NK-92 (cell line): Measurements from ENCODE around the gene SRPK3.
"Not testable (repeated sequence)": the region's sequence is repeated elsewhere in the genome, so short reads cannot be mapped to it uniquely, and the experiment has no call there.

Experiments
- DNase-seq: peaks from one replicate; lab custom pipeline; 2025; ENCODE audit not compliant: unreplicated experiment; lab: John Stamatoyannopoulos, UW

SRPK3 gene, protein sequence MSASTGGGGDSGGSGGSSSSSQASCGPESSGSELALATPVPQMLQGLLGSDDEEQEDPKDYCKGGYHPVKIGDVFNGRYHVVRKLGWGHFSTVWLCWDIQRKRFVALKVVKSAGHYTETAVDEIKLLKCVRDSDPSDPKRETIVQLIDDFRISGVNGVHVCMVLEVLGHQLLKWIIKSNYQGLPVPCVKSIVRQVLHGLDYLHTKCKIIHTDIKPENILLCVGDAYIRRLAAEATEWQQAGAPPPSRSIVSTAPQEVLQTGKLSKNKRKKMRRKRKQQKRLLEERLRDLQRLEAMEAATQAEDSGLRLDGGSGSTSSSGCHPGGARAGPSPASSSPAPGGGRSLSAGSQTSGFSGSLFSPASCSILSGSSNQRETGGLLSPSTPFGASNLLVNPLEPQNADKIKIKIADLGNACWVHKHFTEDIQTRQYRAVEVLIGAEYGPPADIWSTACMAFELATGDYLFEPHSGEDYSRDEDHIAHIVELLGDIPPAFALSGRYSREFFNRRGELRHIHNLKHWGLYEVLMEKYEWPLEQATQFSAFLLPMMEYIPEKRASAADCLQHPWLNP

DNA sequence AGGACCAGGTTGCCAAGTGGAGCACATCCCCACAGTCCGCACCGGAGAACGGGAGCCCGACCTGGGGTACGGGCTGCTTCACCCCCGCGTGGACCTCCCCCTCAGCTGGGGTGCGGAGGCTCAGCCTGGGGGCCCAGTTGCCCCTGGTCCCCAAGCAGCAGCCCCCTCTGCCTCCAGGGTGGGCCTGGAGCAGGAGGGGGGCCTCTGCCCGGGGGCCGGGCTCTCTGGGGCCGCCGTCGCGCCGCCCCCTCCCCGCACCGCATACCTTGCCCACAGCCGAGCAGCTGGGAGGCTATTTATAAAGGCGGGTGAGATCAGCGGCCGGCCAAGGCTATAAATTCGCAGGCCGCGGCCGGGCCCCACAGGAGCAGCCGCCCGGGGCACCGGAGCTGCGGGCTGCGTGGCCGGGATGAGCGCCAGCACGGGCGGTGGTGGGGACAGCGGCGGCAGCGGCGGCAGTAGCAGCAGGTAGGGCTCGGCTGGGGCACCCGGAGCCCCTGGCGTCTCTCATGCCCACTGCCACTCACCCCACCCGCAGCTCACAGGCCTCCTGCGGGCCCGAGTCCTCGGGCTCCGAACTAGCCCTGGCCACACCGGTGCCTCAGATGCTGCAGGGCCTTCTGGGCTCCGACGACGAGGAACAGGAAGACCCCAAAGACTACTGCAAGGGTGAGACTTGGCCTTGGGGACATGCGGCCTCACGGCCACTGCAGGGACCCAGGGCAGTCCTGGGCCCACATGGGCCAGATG is at the start of gene SRPK3:
SRPK3 (plus strand) TSS at position 364 of the 750 bp plus-strand sequence; CDS start at position 410, 46 bp downstream.
- DNase-seq, result no peak

DNA sequence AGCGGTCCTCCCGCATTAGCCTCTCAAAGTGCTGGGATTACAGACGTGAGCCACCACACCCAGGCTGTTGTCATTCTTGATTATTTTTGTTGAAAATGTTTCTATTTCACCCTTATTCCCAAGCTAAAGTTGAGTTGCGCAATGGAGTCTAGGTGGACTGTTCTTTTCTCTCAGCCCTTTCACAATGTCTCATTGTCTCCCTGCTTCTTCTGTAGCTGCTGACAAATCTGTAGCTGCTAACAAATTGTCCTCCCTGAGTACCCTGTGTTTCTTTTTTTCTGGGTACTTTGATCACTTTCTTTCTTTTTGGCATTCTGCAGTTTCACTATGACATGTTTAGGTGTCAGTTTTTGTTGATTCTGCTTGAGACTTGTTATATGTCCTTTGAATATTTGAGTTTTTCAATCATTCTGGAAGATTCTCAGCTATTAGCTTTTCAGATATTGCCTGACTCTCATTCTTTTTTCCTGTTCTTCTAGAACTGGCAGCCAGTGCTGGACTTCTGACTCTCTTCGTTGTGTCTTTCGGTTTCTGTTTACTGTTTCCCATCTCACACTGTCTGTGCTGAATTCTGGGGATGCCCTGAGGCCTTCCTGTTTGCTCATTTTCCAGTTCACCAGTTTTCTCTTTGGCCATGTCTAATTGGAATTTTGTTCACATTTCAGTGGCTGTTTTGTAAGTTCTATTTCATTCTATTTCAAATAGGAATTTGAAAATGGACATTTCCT is 49.6 kb upstream of the SRPK3 start:
- DNase-seq, result no peak

DNA sequence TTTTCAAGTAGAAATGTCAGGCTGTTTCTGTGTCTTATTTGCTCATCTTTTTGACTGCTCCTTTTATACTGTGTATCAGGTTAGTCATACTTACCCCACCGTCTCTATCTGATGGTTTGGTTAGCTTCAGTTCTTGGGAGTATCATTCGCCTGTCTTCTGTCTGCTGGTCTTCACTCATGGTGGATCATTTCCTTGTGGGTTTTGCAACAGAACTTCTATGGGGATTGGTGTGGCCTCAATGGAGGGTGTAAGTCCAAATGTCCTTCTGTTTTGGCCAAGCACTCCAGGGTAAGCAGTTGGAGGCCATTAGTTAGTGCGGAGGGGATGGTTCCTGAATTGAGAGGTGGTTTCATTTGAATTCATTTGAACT is 49.0 kb upstream of the SRPK3 start:
- no peak for DNase-seq

DNA sequence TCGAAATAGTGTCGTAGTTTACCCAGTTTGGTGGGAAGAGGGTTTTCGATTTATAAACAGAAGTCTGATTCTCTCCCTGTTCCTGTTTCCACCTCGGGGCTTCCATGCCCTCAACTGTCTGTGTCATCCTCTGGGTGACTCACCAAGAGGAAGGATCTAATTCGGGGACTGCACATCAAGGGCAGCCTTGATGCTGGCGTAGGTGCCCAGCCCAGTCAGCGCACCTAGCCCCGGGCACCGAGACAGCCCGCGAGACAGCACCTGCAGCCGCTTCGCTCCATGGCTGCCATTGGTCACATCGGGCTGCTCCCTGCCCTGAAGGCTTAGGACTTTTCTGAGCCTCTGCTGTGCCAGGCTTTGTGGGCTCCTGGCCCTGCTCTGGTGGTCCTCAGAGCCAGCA is 48.4 kb upstream of the SRPK3 start:
- no peak for DNase-seq

DNA sequence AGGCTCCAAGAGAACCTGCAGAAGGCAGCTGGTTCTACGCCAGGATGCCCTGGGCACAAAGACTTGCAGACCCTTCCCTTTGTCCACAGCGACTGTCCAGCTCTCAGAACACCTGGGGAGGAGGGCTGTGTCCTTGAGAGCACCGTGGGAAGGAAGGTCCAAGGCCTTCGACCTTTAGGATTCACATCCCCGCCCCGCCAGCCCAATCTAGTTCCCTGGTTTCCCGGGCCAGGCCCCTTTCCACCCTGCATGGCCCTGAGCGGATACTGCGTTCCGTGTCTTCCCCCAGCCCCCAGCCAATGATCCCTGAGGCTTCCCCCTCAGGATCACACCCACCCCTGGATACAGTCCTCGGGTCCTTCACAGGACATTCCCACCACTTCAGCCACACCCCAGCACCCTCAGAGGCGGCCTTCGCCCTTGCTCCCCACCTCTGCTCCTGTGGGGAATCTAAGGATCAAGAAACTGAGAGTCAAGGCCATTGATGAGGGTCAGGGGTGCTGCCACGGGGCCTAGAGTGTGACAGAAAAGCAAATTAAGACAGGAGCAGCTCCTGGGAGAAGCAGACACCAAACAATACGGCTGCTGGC is 47.1 kb upstream of the SRPK3 start:
- no peak for DNase-seq

DNA sequence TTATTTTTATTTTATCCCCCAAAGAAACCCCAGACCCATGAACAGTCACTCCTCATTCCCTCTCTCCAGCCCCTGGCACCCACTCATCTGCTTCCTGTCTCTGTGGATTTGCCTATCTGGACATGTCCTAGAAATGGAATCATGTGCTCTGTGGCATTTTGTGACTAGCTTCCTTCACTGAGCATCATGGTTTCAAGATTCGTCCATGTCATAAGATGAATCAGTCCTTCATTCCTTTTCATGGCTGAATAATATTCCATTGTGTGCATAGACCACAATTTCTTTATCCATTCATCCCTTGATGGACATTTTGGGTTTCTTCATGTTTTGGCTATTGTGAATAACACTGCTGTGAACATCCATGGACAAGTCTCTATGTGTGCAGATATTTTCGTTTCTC is 46.0 kb upstream of the SRPK3 start:
- DNase-seq, result no peak

DNA sequence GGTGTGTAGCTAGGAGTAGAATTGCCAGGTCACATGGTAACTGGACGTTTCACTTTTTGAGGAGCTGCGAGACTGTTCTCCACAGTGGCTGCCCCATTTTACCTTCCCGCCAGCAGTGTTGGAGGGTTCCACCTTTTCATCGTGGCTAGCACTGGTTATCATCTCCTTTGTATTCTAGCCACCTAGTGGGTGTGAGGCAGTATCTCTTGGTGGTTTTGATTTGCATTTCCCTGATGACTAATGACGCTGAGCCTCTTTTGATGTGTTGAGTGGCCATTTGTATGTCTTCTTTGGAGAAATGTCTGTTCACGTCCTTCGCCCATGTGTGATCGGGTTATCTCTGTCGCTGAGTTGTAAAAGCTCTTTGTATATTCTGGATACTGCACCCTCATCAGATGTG is 45.6 kb upstream of the SRPK3 start:
- no peak for DNase-seq

DNA sequence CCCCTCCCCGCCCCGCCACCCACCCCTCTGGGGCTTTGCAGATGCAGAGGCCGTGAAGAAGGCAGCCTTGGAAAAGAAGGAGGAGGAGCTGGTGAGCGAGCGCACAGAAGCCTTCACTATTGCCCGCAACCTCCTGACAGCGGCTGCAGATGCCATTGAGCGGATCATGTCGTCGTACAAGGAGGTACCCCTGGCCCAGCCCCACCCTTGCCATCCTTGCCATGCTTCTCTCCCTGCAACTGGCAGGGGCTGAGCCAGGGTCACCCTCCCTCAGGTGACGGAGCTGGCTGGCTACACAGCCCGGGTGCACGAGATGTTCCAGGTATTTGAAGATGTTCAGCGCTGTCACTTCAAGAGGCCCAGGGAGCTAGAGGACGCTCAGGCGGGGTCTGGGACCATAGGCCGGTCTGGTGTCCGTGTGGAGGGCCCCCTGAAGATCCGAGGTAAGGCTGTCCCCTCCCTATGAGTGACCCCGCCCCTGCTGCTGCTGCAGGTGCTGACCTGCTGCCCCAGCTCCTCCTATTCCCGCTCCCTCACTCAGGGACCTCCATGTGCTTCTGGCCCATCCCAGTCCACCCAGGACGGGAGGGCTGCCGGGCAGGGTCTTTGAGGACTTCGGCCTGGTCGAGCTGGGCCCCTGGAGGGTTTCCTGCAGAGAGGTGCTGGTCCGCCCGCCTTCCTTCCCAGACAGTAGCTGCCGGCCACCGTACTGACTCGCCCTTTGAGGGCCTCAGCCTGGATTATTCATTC is 44.6 kb upstream of the SRPK3 start:
- no peak for DNase-seq

DNA sequence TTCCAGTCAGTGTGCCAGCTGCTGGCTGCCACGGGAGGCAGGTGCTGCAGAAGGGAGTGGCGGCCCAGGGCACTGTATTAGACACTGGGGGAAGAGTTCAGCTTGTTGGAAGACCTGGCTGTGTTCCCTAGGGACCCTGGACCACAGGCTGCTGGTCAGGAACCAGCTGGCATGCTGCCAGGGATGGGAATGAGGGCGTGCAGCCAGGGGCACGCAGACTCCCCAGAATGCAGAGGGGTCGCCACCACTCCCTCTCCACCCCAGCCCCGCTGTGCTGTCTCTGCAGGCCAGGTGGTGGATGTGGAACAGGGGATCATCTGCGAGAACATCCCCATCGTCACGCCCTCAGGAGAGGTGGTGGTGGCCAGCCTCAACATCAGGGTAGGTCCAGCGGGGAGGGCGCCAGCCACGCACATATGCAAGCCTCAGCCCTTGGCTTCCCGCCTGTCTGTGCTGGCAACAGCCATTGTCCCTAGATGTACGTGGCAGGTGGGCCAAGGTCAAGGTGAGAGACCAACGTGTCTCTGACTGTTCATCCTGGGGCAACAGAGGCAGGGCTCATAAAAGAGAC is 43.9 kb upstream of the SRPK3 start:
- no peak for DNase-seq

DNA sequence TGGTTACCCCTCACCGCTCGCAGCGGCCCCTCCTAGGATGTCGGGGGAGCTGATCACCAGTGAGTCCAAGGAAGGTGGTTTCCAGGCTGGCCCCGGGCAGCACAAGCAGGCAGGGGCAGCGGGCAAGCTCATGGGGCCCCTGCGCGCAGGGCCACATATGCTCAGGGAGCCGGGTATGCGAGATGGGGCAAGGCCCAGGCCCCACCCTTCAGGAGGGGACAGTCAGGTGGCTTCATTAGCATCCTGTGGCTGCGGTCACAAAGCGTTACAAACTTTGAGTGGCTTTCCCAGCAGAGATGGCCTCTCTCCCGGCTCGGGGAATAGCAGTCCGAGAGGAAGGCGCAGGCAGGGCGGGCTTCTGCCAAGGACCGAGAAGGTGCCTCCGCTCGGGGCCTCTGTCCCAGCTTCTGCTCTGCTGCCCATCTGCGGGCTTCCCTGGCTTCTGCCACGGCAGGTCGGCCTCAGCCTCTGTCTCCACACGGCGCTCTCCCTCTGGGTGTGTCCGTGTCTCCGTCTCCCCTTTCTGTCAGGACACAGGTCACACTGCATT is 42.7 kb upstream of the SRPK3 start:
- no peak for DNase-seq

DNA sequence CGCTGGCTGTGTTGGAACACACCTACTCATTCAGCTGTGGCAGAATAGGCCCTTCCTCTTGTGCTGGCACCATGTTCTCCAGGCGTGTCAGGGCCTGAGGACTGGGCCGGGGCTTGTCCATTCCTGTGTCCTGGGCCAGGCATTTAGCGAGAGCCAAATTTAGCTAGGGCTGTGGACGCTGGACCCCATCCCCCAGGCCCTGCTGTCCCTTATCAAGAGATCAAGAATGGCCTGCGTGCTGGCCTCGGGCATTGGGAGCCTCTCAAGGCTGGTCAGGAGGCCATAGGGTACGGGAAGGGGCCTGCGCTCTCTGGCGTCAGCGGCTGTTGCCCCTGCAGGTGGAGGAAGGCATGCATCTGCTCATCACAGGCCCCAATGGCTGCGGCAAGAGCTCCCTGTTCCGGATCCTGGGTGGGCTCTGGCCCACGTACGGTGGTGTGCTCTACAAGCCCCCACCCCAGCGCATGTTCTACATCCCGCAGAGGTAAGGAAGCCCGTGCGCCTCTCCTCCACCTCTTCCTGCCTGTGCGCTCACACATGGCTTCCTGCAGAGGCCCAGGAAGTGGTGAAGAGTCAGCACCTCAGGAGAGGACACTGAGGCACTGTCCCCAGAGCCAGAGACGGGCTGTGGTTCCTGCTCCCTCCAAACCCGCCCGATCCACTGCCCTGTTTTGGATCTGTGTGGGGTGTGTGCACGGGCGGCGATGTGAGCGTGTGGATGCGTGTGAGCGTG is 40.9 kb upstream of the SRPK3 start:
- DNase-seq, result no peak

DNA sequence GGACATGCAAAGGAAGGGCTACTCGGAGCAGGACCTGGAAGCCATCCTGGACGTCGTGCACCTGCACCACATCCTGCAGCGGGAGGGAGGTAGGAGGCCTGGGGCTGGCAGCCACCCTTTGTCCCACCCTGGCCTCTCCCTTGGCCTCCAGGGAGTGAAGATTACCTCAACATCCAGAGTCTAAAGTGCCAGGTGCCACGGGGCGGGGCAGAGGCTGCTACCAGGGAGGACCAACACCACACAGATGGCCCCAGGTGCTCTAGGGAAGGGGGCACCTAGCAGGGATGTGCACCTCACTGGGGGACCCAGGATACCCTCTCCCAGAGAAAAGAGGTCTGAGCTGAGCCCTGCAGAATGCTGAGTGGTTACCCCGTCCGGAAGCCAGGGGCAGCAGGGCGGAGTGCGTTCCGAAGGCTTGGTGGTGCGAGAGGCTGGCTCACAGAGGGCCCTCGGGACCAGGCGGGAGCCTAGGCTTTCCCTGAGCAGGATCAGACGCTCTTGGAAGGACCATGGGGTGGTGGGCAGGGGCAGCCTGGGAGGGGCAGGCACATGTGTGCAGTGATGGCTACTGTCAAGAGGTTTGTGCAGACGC is 40.1 kb upstream of the SRPK3 start:
- DNase-seq, result no peak

DNA sequence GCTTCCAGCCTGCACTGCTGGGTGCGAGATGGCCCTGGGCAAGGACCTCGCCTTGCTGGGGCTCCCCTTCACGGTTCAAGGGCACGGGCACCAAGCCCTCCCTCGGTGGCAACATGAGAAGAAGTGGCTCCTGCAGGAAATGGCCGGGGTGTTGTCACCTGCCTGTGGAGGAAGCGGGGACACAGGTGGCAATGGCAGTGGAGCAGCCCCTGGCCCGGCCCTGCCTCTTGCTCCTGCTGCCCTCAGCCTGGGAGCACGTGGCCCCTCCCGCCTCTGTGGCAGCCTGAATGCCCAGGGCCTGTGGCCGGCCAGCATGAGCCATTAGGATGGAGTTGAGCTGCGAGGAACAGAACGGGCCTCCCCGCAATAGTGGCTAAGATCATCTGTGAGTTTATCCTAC is 39.4 kb upstream of the SRPK3 start:
- DNase-seq, result no peak

DNA sequence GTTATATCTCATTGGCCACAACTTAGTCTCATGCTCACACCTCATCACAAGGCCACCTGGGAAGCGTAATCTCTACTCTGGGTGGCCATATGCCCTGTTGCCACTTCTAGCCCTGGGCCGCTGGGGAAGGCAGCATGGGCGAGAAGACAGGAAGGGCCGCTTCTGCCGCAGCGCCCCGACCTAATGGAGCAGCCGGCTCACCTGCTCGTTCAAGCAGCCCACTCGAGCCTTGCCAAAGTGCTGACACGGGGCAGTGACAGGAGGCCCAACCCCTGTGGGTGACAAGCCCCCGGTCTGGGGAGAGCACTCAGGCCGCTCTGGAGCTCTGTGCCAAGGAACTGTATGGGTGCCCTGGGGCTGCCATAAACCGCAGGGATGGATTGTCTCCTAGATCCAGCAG is 38.7 kb upstream of the SRPK3 start:
- not testable (repeated sequence) for DNase-seq

DNA sequence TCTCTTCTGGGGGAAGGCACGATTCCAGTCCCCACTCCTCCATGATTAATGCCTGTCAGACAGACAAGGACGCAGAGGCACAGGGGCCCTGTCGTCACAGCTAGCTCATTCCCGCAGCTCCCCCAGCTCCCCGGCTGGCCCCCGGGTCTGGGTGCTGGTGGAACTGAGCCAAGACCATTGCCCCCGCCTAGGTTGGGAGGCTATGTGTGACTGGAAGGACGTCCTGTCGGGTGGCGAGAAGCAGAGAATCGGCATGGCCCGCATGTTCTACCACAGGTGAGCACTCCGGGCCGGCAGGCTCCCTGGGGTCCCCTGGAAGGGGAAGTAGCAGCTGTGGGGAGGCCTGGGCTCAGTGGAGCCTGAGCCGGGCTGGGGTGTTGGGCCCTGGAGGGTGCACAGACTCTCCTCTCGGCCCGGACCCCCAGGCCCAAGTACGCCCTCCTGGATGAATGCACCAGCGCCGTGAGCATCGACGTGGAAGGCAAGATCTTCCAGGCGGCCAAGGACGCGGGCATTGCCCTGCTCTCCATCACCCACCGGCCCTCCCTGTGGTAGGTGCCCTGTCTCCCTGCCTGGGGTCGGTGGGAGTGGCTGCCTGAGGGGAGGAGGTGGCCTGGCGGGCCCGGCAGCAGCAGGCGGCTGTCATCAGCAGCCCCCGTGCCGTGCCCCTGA is 37.9 kb upstream of the SRPK3 start:
- not testable (repeated sequence) for DNase-seq

DNA sequence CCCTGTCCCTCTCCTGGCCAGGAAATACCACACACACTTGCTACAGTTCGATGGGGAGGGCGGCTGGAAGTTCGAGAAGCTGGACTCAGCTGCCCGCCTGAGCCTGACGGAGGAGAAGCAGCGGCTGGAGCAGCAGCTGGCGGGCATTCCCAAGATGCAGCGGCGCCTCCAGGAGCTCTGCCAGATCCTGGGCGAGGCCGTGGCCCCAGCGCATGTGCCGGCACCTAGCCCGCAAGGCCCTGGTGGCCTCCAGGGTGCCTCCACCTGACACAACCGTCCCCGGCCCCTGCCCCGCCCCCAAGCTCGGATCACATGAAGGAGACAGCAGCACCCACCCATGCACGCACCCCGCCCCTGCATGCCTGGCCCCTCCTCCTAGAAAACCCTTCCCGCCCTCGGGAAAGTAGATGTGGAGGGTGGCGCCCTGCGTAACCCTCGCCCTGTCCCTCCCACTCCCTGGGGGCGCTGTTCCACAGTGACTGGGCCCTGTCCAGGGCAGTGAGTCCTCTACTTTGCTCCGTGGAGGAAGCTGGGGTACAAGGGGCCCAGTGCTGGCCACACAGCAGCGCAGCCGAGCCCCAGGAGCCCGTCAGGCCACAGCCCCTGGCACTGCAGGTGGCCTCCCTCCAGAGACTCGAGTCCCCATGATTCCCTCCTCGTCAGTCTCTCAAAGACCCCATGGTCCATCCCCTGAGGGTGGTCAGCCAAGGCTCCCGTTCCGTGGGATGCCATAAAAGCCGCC is 37.2 kb upstream of the SRPK3 start:
- not testable (repeated sequence) for DNase-seq
